Measurements from ENCODE around the gene FTL.

FTL gene

GRCh38 chr19:48991873-48992580 is 26.9 kb downstream of the FTL start:
- peak; percentile 25 for DNase-seq (ENCODE audit: low spot score)

GRCh38 chr19:48992581-48993174 is 27.6 kb downstream of the FTL start:
- no peak for DNase-seq (ENCODE audit: low spot score)

GRCh38 chr19:48993175-48994034 is 28.3 kb downstream of the FTL start, which contains the start of the genes GYS1 and RUVBL2:
GYS1 (minus strand) TSS chr19:48993309; CDS start chr19:48993112, 197 bp downstream.
RUVBL2 (plus strand) TSS chr19:48993887; CDS start chr19:48993912, 25 bp downstream.
- peak; percentile 99 for DNase-seq (ENCODE audit: low spot score)

- no peak for DNase-seq (ENCODE audit: low spot score)
Observed at GRCh38 chr19:48994035-48994386, 28.9 kb downstream of the FTL start.

GRCh38 chr19:48997972-48998371 is 32.9 kb downstream of the FTL start:
- DNase-seq (ENCODE audit: low spot score) = no peak

GRCh38 chr19:48999481-49000325 is 34.6 kb downstream of the FTL start:
- DNase-seq (ENCODE audit: low spot score) = no peak

- DNase-seq (ENCODE audit: low spot score) = no peak
Observed at GRCh38 chr19:49004133-49004532, 39.0 kb downstream of the FTL start.

- no peak for DNase-seq (ENCODE audit: low spot score)
Observed at GRCh38 chr19:49004964-49005614, 40.0 kb downstream of the FTL start.

GRCh38 chr19:49006905-49007304 is 41.8 kb downstream of the FTL start:
- no peak for DNase-seq (ENCODE audit: low spot score)

- no peak for DNase-seq (ENCODE audit: low spot score)
Observed at GRCh38 chr19:49009828-49010227, 44.7 kb downstream of the FTL start.

- DNase-seq (ENCODE audit: low spot score) = no peak
Observed at GRCh38 chr19:49010453-49010852, 45.3 kb downstream of the FTL start.

- DNase-seq (ENCODE audit: low spot score) = no peak
Observed at GRCh38 chr19:49011194-49011593, 46.1 kb downstream of the FTL start.

GRCh38 chr19:49014123-49014869 is 49.2 kb downstream of the FTL start:
- no peak for DNase-seq (ENCODE audit: low spot score)

GRCh38 chr19:49014870-49015255 is 49.8 kb downstream of the FTL start:
- DNase-seq (ENCODE audit: low spot score) = no peak

GRCh38 chr19:49016067-49016839 is 51.1 kb downstream of the FTL start:
- DNase-seq (ENCODE audit: low spot score) = no peak
